Superior temporal gyrus (tissue), 1 donor: ENCODE data around the gene GPT2.
"Not testable (repeated sequence)": the region's sequence is repeated elsewhere in the genome, so short reads cannot be mapped to it uniquely, and the experiment has no call there.

ENCODE experiments used
- DNase-seq: peaks from one replicate; pipeline ENCODE4 v3.0.0-alpha.2; 2016; ENCODE audit errors: extremely low spot score

Gene GPT2

GRCh38 chr16:46862555-46863447 is 21.4 kb upstream of the GPT2 start:
- no peak for DNase-seq

DNA sequence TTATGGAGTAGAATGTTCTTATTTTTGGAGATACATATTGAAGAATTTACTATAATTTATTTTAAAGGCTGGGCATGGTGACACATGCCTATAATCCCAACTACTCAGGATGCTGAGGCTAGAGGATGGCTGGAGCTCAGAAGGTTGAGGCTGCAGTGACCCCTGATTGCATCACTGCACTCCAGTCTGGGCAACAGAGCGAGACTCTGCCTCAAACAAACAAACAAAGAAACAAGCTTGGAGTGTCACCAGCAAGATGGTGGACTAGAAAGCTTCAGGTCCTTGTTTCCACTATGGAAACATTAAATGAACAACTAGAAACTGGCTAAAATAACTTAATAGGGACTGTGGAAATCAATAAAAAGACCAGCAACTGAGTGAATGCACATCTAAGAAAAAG is 17.9 kb upstream of the GPT2 start:
- DNase-seq: no peak

DNA sequence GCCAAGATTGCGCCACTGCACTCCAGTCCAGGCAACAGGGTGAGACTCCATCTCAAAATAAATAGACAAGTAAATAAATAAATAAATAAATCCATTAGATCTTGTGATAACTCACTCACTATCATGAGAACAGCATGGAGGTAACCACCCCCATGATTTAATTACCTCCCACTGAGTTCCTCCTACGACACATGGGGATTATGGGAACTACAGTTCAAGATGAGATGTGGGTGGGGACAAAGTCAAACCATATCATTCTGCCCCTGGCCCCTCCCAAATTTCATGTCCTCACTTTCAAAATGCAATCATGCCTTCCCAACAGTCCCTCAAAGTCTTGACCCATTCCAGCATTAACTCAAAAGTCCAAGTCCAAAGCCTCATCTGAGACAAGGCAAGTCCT is 16.7 kb upstream of the GPT2 start:
- DNase-seq: not testable (repeated sequence)

GRCh38 chr16:46868891-46869290 is 15.3 kb upstream of the GPT2 start:
- DNase-seq: not testable (repeated sequence)

GRCh38 chr16:46871597-46871996 is 12.6 kb upstream of the GPT2 start:
- DNase-seq: no peak

DNA sequence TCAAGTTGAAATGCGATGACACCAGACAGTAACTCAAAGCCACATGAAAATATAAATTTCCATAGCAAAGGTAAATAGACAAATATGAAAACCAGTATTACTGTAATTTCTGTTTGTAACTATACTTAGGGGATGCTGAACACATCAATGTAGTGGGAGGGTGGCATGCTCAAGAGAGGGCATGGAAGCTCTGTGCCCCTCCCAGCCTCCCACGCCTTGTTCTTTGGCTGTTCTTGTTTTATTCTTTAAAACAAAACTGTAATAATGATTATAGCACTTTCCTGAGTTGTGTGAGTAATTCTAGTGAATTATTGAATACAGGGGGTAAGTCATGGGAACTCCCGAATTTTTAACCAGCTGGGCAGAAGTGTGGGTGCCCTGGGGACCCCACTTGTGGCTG is 11.0 kb upstream of the GPT2 start:
- DNase-seq: no peak

DNA sequence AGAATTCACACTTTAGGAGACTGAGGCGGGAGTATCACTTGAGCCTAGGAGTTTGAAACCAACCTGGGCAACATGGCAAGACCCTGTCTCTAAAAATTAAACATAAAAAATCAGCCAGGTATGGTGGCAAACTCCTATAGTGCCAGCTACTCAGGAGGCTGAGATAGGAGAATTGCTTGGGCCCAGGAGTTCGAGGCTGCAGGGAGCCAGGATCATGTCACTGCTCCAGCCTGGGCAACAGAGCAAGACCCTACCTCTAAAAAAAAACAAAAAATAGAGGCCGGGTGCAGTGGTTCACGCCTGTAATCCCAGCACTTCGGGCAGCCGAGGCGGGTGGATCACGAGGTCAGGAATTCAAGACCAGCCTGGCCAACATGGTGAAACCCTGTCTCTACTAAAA is 8.9 kb upstream of the GPT2 start:
- no peak for DNase-seq

DNA sequence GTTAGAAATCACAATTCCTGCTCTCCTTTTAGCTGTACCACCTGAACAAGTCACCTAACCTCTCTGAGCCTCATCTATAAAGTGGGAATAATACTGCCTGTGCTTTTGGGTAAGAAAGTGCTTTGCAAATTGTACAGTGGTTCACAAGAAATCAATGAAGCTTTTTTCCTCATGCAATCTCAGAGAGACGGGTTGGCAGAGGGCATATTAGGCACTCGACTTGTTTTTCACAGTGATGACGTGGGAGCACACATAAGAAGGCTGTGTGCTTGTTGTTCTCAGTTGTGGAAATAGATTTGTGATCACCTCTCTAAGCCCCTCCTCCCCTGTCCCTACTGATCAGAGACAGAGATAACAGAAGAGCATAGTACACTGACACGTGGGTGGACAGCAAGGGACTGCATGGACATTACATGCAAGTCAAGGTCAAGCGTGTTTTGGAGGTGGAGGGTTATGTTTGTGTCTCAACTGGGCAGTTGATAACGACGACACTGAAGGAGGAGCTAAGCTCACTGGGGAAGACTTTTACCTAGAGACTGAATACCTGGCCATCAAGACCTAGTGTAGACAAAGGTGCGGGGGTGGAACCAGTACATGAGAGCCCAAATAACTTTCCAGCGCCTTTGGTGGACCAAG is 1.7 kb upstream of the GPT2 start:
- DNase-seq: no peak

DNA sequence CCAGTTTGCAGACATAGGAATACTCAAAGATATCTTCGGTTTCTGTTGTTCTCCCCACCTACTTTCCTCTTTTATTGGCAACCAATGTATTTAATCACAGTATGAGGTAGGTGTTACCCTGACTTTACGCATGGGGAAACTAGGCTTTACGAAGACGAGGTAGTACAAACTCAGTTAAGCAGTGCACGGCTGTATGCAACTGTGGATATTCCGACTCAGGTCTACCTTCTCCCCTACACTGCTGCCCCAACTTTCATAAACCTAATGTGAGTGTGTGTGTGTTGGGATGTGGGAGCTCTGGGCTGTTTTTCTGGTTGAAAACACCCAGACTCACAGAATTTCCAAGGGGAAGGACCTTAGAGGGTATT is 1.2 kb upstream of the GPT2 start:
- no peak for DNase-seq

- peak; percentile 59 for DNase-seq
Observed at GRCh38 chr16:46883353-46883689, 841 bp upstream of the GPT2 start.

DNA sequence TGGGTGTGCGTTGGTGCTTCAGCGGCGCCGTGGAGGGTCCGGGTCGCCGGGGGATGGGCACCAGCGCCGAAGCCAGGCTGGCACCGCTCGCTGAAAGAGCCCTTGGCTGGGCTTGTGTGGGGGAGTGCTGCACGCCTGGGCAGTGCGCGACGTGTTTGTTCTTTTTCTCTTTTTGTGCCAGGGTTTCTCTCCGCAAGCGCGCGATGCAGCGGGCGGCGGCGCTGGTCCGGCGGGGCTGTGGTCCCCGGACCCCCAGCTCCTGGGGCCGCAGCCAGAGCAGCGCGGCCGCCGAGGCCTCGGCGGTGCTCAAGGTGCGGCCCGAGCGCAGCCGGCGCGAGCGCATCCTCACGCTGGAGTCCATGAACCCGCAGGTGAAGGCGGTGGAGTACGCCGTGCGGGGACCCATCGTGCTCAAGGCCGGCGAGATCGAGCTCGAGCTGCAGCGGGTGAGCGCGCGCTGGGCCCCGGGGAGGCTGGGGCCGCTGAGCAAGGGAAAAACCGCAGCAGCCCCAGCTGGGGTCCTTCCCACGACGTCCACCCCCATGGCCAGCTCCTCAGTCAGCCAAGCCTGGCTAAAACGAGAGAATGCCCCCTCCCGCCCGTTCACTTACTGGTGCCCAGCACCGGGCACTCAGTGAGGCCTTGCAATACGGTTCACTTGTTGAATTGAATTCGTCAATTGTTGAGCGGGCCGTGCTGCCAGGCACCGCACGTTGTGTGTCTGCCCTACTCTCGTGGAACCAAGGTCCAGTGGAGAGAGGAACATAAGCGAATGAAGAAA is 541 bp downstream of the GPT2 start:
- DNase-seq: peak; percentile 66

DNA sequence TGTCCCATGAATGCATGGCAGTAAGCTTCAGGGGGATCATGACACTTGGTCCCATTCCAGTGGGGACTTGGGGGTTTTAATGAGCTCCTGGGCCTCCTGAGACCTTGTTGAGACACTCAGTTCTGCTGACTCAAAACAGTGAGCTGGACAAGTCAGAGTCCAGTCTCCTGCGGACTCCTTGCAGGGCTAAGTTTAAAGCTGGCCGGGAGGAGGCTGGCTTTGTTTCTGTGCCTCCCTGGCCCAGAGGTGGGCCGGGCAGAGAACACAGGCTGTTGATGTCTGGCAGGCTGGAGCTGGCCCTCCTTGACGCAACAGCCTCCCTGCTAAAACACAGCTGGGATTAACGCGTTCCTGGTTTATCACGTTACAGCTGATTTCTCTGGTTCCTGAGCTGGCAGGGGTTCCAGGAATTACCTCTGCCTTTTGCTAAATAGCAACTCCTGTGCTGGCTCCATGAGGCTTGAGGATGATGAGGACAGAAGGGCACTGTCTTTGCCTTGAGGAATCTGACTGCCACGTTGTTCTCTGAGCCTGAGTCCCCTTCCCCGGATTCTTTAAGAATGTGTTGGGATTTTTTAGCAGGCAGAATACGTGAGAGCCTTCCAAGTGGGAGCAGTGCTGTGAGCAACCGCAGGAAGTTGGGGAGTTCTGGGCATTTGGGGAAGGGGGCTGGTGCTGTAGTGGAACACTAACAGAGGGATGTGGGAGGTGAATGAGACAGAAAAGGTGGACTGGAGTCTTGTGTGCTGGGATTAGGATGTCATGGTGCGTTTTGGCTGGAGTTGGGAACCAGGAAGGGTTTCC is 2.0 kb downstream of the GPT2 start:
- DNase-seq: no peak

- DNase-seq: no peak
Observed at GRCh38 chr16:46886764-46887523, 2.8 kb downstream of the GPT2 start.

GRCh38 chr16:46887524-46887854 is 3.3 kb downstream of the GPT2 start:
- DNase-seq: no peak

GRCh38 chr16:46889245-46889941 is 5.2 kb downstream of the GPT2 start:
- no peak for DNase-seq

DNA sequence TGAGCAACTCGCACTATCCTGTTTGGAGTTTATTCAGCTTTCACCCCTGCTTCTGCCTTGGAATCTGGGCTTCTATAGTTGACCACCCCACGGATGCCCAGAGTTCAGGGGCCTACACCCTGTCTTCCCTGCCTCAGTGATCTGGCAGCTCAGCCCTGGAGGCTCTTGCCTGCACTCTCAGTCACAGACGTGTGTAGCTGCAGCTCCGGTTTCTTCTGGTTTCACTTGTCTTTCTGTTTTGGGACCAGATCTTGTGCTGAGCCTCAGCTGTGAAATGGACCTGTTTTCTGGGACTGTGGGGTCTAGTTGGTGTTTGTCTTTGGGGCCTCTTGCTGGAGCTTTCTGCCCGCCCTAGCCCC is 5.8 kb downstream of the GPT2 start:
- no peak for DNase-seq

DNA sequence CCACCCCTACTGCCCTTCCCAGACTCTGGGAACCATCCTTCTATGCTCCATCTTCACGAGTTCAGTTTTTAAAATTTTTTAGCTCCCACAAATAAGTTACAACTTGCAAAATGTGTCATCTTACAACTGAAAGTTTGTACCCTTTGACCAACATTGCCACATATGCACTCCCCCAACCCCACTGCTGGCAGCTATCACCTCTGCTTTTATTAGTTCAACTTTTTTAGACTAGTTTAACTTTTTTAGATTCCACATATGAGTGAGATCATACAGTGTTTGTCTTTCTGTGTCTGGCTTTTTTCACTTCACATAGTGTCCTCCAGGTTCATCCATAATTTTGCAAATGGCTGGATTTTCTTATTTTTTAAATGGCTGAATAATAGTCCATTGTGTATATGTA is 7.7 kb downstream of the GPT2 start:
- no peak for DNase-seq

- DNase-seq: peak; percentile 89
Observed at GRCh38 chr16:46894036-46894672, 10.0 kb downstream of the GPT2 start.

DNA sequence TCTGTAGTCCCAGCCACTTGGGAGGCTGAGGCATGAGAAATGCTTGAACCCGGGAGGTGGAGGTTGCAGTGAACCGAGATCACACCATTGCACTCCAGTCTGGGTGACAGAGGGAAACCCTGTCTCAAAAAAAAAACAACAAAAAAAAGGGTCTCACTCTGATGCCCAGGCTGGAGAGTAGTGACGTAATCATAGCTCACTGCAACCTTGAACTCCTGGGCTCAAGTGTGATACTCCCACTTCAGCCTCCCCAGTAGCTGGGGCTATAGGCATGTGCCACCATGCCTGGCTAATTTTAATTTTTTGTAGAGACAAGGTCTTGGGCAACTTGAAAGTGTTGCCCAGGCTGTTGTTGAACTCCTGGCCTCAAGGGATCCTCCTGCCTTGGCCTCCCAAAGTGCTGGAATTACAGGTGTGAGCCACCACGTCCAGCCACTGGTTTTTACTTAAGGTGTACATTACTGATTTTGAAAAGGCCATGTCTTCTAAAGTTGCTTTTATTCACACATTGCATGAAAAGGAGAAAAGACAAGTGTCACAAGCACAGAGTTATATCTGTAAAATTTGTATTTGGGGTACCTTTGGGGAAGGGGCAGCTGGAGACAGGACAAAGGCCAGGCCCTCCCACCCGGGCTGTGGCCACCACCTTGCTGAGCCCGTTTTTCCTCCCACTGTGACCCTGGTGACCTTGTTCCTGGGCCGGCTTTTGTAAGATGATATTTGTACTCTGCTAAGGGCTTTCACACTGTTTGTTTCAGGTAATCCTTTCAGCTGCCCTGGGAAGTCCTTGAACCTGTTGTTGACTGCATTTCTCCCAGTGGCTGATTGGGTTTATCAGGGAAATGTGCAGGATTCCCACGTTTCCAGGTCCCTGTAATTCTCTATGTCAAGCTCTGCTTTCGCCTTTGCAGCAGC is 11.5 kb downstream of the GPT2 start:
- DNase-seq: no peak
